SW 1271 (cell line): Measurements from ENCODE around the gene SHQ1.

Experiments
- DNase-seq, 2 experiments: peaks; one replicate each; lab custom pipeline; 2025; lab: John Stamatoyannopoulos, UW

SHQ1 gene

DNA sequence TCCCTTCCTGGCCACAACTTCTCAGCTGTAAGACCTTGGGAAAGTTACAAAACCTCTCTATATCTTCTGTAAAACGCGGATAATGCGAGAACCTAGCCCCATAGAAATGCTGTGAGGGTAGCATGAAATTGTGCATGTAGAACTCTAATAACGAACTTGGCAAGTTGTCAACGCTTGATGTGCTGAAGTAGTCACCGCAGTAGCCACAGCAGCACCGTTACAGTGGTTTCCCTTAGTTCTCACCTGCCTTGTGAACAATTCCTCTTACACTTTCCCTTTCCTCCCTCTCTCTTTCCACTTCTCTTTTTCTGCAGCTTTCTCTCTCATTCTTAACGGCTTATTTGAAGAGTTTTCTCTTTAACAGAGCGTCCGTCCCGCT, 447 bp upstream of the SHQ1 start:
- DNase-seq, result no peak

GRCh38 chr3:72847282-72847681, 963 bp downstream of the SHQ1 start:
- no peak for DNase-seq

- no peak for DNase-seq
Observed at GRCh38 chr3:72846166-72846565, 2.1 kb downstream of the SHQ1 start.

DNA sequence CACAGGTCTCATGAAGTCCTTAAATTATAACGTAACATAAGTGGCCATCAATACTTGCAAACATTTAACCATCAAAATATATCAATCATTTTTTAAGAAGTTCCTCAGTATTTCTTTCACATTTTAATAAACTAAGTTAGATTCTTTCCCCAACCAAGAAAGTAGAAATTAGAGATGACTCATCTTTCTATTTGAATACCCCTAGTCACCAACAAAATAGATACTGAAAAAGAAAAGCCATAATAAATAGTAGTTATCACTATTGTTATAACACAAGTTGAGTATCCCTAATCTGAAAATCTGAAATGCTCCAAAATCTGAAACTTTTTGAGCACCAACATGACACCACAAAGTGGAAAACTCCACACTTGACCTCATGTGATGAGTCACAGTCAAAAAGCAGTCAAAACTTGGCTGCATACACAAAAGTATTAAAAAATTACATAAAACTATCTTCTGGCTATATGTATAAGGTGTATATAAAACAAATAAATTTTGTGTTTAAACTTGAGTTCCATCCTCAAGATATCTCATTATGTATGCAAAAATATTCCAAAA, 3.7 kb downstream of the SHQ1 start:
- no peak for DNase-seq

DNA sequence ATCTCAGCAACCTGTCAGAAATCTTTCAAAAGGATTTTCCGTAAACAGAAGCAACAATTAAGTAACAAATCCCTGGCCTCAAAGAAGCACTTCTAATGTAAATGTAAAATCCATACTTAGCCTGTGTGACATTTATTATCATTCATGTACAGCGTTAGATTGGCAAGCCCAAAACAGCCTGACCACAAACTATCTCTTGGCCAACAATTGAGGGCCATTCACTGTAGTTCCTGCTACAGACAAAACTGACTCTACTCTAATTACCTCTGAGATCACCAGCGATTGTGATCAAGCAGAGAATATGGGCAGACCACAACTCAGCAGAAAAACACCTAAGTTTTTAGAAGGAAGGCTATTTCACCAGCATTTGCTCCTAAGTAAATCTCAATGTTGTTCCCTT, 9.2 kb downstream of the SHQ1 start:
- no peak for DNase-seq

GRCh38 chr3:72836923-72837322, 11.3 kb downstream of the SHQ1 start:
- DNase-seq, result no peak

- no peak for DNase-seq
Observed at GRCh38 chr3:72836416-72836815, 11.8 kb downstream of the SHQ1 start.

- no peak for DNase-seq
Observed at GRCh38 chr3:72830452-72831223, 17.6 kb downstream of the SHQ1 start.

DNA sequence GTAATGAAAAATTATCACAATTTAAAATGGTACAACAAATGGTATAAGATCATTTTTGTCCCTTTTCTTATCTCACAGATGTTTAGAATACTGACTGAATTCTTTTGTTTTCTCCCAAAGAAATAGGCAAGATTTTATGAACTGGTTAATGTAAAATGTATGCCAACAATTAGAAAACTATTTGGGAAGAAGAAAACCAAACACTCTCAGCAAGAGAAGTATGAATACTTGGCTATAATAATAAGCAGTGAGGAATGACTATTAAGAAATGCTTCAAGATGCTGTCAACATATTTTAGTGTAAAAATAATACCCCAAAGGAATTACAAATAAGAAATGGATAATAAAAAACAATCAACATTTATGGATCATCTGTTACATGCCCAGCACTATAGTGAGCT, 18.5 kb downstream of the SHQ1 start:
- DNase-seq, result no peak

GRCh38 chr3:72821161-72821781, 27.0 kb downstream of the SHQ1 start:
- DNase-seq, result no peak

DNA sequence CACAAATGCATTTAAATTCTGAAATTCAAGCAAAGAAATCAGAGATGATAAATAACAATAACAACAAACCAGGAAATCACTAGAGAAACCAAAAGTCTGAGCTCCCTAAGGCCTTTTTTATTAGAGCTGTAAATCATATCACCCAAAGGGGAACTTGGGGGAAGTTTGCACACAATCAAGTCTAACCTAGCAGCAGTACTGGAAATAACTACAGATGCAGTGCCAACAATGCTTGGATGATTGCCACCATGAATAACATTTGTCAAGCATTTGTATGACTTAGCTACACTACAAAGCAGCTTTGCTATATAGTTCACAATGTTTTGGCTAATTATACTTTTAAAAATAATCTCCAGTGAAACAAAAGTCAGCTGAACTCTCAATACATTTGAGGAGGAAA, 27.8 kb downstream of the SHQ1 start:
- DNase-seq, result no peak

GRCh38 chr3:72818905-72819304, 29.3 kb downstream of the SHQ1 start:
- no peak for DNase-seq

DNA sequence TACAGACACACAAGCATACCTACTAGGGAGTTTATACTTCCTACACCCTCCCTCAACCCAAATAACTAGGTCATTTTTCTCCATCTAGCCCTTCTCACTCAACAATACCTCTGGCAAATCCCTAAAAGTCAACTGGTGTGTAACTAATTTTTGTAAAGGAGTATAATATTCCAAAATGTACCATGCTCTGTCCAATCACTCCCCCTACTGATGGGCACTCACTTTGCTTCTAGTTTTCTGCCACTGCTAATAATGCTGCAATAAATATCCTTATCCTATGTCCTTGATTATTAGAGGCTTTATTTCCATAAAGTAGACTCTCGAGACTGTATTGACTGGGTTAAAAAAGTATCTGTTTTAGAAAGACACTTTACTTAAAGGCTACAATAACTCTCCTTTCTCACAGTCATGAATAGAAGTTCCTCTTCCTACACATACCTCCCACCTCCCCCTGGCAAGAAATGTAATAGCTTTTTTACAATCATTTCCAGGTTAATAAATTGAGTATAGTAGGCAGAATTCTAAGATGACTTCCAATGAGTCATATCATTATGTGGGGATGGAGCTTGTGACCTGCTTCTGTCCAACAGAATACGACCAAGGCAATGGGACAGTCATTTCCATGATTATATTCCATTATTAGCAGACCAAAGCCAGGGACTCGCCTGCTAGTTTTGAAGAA, 30.0 kb downstream of the SHQ1 start:
- DNase-seq, result peak in 1 of 2 experiments; percentile 2

- DNase-seq, result no peak
Observed at GRCh38 chr3:72816862-72817355, 31.3 kb downstream of the SHQ1 start.

DNA sequence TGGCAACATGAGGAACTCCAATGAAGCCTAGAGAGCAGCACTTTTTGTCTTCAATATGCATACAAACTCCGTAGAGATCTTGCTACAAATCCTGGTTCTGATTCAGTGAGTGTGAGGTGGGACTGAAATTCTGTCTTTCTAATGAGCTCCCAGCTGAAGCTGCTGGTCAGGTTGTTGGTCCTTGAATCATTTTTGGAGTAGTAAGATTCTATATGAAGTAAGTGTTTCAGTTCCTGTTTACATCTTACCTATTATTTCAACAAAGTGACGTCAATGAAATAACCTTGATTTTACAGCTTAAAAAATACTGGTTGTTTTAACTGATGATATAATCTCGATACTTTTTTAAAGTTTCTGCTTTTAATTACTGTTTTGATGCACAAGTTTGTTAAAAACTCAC, 33.9 kb downstream of the SHQ1 start:
- no peak for DNase-seq

DNA sequence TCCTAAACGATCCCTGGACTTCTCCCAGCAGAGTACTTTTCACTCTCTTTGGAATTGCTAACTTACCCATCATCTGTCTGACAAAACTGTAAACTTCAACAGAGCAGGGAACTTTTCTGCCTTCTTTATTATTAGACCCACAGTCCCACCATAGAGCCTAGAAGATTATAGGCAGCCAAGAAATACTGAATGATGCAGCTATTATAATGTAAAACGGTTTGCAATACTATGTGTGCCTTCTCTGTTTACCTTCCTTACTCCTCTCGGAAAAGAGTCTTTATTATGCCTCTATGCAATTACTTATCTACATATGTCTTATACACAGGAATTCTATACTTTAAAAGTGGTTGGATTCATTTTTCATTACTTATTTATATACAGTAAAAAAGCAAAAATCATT, 36.0 kb downstream of the SHQ1 start:
- no peak for DNase-seq

GRCh38 chr3:72811571-72811970, 36.7 kb downstream of the SHQ1 start:
- no peak for DNase-seq

DNA sequence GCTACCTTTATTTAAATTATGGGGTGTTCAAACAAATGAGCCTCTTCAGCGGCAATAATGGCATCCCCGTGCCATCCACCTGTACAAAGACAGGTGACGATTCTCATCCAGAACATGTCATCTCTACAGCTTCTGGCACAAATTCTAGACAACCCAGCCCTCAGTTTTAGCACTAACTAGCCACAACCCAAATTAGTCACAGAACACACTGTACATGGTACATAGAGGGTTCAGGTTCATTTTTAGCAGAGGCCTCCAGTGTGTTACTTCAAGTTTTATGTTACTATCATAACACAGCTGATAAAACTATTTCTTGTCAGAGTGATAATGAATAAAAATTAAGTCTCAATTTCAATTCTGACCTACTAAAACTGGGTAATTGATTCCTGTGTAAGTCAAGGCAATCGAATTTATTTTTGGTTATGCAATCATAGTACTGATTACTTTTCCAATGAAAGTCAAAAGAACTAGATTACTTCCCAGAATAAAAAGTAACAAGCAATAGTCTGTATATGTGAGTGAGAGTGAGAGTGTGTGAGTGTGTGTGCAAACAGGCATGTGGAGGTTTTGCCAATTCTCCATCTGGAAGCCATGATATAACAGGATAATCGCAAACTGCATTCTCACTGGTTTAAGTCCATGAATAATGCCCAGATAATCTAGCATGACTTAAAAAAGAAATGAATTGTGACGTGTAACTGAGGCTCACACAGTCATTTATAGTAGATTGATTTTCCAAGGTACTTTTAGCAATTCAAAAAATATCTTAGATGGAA, 37.4 kb downstream of the SHQ1 start:
- no peak for DNase-seq

- no peak for DNase-seq
Observed at GRCh38 chr3:72810063-72810462, 38.2 kb downstream of the SHQ1 start.

GRCh38 chr3:72804361-72804760, 43.9 kb downstream of the SHQ1 start:
- DNase-seq, result no peak

- DNase-seq, result no peak
Observed at GRCh38 chr3:72803573-72803972, 44.7 kb downstream of the SHQ1 start.

- DNase-seq, result no peak
Observed at GRCh38 chr3:72802001-72802400, 46.2 kb downstream of the SHQ1 start.
